ENCODE results near the gene CCNJL. TPM values are rescaled to one million over a fixed set of nuclear protein-coding genes. Genes with fewer than 3 reads are reported as not detected.

CCNJL gene
- total and polyA plus RNA-seq, 2 experiments from 2014 or later: 8.1 to 10.8 TPM

DNA sequence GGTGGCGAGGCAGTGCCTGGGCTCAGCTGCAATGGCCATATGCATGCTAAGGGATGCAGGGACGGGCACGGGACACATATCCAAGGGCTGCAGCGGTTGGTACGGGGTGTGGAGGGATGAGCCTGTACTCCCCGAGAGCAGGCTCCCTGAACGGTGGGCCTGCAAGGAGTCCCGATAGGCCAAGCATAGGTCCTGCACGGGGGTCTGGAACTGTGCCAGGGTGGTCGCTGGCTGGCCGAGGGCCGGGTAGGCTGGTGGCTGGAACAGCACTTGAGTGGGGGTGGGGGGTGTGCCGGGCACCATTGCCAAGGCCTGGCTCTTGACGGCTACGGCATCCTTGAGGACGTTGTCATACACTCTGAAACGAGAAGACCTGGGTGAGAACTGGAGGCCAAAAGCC, 58.9 kb downstream of the CCNJL start:
- Histone ChIP-seq H3K79me2 (no peaks in the 10 kb centered on the region), H3K9me2 (replicated peaks; ENCODE audit: insufficient read depth) (no peaks in the 10 kb centered on the region), H3K4me2 (no peak overlapping the region), H4K20me1 (ENCODE audit: insufficient read depth, poor library complexity, severe bottlenecking) (no peaks in the 10 kb centered on the region), H3K27me3 (no peaks in the 10 kb centered on the region), H2AFZ (no peak overlapping the region), H3K4me3 (no peak overlapping the region), H3K9me3 (ENCODE audit: low read depth) (no peaks in the 10 kb centered on the region), H3K27ac (no peak overlapping the region), H3K36me3 (replicated peaks; ENCODE audit: insufficient read depth, low read depth) (no peaks in the 10 kb centered on the region), H3K4me1 (ENCODE audit: insufficient read depth) (no peaks in the 10 kb centered on the region)
- TF ChIP-seq EZH2phosphoT487 (IDR thresholded peaks at IDR 0.05; ENCODE audit: low read depth, severe bottlenecking, unreplicated experiment) (no peak), EZH2 (IDR thresholded peaks at IDR 0.05; ENCODE audit: borderline replicate concordance) (no peak)
- TF ChIP-seq, protein P1, sequence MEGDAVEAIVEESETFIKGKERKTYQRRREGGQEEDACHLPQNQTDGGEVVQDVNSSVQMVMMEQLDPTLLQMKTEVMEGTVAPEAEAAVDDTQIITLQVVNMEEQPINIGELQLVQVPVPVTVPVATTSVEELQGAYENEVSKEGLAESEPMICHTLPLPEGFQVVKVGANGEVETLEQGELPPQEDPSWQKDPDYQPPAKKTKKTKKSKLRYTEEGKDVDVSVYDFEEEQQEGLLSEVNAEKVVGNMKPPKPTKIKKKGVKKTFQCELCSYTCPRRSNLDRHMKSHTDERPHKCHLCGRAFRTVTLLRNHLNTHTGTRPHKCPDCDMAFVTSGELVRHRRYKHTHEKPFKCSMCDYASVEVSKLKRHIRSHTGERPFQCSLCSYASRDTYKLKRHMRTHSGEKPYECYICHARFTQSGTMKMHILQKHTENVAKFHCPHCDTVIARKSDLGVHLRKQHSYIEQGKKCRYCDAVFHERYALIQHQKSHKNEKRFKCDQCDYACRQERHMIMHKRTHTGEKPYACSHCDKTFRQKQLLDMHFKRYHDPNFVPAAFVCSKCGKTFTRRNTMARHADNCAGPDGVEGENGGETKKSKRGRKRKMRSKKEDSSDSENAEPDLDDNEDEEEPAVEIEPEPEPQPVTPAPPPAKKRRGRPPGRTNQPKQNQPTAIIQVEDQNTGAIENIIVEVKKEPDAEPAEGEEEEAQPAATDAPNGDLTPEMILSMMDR (IDR thresholded peaks at IDR 0.05; ENCODE audit: poor library complexity): no peak
- WGBS (ENCODE audit: low lambda C conversion rate, missing lambda C conversion rate): over 99% methylated on average over 17 of the region's 17 CpGs
- DNase-seq (ENCODE audit: low spot score): no peak

DNA sequence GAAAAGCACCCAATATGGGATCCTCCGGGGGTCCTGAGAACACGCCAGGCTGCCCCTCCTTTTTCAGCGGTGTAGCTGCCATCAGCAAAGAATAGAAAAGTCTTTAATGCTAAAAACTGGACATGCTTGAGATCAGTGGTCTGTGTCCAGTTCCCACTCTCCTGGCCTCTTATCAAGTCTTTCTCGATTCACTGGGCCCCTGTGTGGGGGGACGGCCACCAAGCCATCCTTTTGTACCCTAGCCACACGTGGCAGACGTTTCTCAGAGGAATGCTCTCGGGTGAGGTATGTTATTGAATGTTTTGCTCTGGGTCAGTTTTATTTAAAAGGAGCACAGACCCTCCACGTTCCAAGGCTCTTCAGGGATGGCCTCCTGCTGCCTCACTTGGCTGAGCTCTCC, 59.4 kb downstream of the CCNJL start:
- H4K20me1 ChIP-seq (ENCODE audit: insufficient read depth, poor library complexity, severe bottlenecking): no peaks in the 10 kb centered on the region
- H3K36me3 ChIP-seq (replicated peaks; ENCODE audit: insufficient read depth, low read depth): no peaks in the 10 kb centered on the region
- no peaks in the 10 kb centered on the region for H3K9me2 ChIP-seq (replicated peaks; ENCODE audit: insufficient read depth)
- H3K4me1 ChIP-seq (ENCODE audit: insufficient read depth): no peaks in the 10 kb centered on the region
- H3K27ac ChIP-seq: no peak overlapping the region
- no peak overlapping the region for H3K4me3 ChIP-seq
- no peak overlapping the region for H3K4me2 ChIP-seq
- no peaks in the 10 kb centered on the region for H3K27me3 ChIP-seq
- TF ChIP-seq EZH2phosphoT487 (IDR thresholded peaks at IDR 0.05; ENCODE audit: low read depth, severe bottlenecking, unreplicated experiment) (no peak), EZH2 (IDR thresholded peaks at IDR 0.05; ENCODE audit: borderline replicate concordance) (no peak)
- TF ChIP-seq, protein P1 (IDR thresholded peaks at IDR 0.05; ENCODE audit: poor library complexity): no peak
- 94% methylated on average over 9 of the region's 9 CpGs for WGBS (ENCODE audit: low lambda C conversion rate, missing lambda C conversion rate)
- no peak for DNase-seq (ENCODE audit: low spot score)
- H3K9me3 ChIP-seq (ENCODE audit: low read depth): no peaks in the 10 kb centered on the region
- no peaks in the 10 kb centered on the region for H3K79me2 ChIP-seq
- H2AFZ ChIP-seq: no peak overlapping the region

DNA sequence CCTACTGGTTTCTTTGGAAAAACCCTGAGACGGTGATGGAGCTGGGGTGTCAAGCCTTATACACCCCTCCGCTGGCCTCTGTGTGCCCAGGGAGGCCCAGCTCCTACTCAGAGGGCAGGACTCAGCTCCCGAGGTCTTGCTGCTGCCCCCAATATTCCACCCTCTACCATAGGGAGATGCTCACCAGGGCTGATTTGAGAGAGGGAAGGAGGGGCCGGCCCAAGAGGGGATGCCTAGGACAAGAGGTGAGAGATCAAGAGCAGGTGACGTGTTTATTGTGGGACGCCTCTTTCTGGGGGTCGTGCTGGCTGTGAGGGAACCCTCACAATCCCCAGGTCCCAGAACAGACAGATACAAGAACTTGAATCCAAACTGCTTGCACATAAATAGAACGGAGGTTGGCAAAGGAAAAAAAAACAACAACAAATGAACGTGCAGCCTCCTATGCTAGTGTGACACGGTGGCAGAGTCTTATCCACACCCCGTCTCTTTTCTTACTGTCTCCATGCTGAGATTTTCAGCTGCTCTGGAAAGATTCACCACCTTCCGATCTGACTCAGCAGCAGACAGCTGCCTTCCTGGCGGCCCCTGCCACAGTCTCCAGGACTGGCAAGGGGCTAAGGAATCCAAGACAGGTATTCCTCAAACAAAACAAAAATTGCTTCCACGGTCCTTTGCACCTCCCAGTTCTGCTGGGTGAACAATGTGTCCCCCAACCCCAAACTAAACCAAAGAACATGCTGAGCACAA, 60.8 kb downstream of the CCNJL start:
- no peak for DNase-seq (ENCODE audit: low spot score)

More for the DNA sequence above, 60.8 kb downstream of the CCNJL start:
- H3K9me3 ChIP-seq (ENCODE audit: low read depth): no peaks in the 10 kb centered on the region
- no peak overlapping the region for H3K4me2 ChIP-seq
- H3K27ac ChIP-seq: no peak overlapping the region
- no peaks in the 10 kb centered on the region for H3K79me2 ChIP-seq
- no peaks in the 10 kb centered on the region for H3K4me1 ChIP-seq (ENCODE audit: insufficient read depth)
- H2AFZ ChIP-seq: no peak overlapping the region
- no peaks in the 10 kb centered on the region for H4K20me1 ChIP-seq (ENCODE audit: insufficient read depth, poor library complexity, severe bottlenecking)
- TF ChIP-seq EZH2 (IDR thresholded peaks at IDR 0.05; ENCODE audit: borderline replicate concordance) (no peak), EZH2phosphoT487 (IDR thresholded peaks at IDR 0.05; ENCODE audit: low read depth, severe bottlenecking, unreplicated experiment) (no peak)
- TF ChIP-seq, protein P1 (IDR thresholded peaks at IDR 0.05; ENCODE audit: poor library complexity): no peak
- 91% methylated on average over 14 of the region's 14 CpGs for WGBS (ENCODE audit: low lambda C conversion rate, missing lambda C conversion rate)
- H3K4me3 ChIP-seq: no peak overlapping the region
- H3K36me3 ChIP-seq (replicated peaks; ENCODE audit: insufficient read depth, low read depth): no peaks in the 10 kb centered on the region
- H3K27me3 ChIP-seq: no peaks in the 10 kb centered on the region
- H3K9me2 ChIP-seq (replicated peaks; ENCODE audit: insufficient read depth): no peaks in the 10 kb centered on the region

All from hepatocyte (in vitro differentiated cells).